PFSK-1 (cell line): ENCODE data around the gene PIGM.

ENCODE experiments used
- POLR2AphosphoS5 ChIP-seq: IDR thresholded peaks from 2 replicates; pipeline ENCODE4 v1.6.1; 2012; ENCODE audit warnings: low read depth, mild to moderate bottlenecking, control low read depth, low read length, moderate library complexity
- SIN3A ChIP-seq: IDR thresholded peaks from 2 replicates; pipeline ENCODE4 v1.6.1; 2012; ENCODE audit warnings: mild to moderate bottlenecking, low read length, moderate library complexity, borderline replicate concordance; ENCODE audit not compliant: insufficient read depth
- TF ChIP-seq, protein P1 (sequence below), 2 experiments: IDR thresholded peaks; 2 replicates each; pipeline versions ENCODE4 v1.6.1 to v1.8.0; 2011 to 2012; ENCODE audit warnings: low read depth in 2 of 2, low read length in 2 of 2, control low read depth in 1 of 2, inconsistent platforms in 1 of 2, mild to moderate bottlenecking in 1 of 2, moderate library complexity in 1 of 2; ENCODE audit not compliant: insufficient read depth in 1 of 2

DNA sequence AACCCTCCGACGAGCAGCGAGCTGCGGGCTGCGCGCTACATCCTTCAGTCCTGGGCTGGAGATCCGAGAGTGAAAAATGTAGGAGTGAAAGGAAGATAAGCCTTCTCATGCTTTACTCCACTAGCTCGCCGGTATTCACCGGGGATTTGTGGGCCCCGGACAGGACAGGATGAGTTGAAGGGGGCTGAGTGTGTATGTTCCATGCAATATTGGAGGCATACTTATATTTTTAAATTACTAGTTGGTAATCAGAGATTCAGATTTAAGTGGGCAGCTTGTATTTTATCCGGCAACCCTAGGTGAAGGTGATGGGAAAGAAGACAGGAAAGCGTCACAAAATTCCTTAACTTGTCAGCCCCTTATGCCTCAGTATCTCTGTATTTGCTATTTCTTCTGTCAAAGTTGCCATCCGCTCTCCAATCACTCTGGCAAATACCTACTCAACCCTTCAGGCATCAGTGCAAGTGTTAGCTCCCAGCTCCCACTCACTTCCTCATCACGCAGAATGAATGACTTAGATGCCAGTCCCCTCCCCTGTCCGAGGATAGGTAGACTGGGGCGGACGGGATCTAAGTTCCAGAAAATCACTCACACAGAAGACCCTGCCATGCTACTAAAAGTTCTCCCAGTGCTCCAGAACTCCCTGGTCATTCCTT, 503 bp upstream of the PIGM start:
- TF ChIP-seq POLR2AphosphoS5: no peak
- TF ChIP-seq, protein P1, sequence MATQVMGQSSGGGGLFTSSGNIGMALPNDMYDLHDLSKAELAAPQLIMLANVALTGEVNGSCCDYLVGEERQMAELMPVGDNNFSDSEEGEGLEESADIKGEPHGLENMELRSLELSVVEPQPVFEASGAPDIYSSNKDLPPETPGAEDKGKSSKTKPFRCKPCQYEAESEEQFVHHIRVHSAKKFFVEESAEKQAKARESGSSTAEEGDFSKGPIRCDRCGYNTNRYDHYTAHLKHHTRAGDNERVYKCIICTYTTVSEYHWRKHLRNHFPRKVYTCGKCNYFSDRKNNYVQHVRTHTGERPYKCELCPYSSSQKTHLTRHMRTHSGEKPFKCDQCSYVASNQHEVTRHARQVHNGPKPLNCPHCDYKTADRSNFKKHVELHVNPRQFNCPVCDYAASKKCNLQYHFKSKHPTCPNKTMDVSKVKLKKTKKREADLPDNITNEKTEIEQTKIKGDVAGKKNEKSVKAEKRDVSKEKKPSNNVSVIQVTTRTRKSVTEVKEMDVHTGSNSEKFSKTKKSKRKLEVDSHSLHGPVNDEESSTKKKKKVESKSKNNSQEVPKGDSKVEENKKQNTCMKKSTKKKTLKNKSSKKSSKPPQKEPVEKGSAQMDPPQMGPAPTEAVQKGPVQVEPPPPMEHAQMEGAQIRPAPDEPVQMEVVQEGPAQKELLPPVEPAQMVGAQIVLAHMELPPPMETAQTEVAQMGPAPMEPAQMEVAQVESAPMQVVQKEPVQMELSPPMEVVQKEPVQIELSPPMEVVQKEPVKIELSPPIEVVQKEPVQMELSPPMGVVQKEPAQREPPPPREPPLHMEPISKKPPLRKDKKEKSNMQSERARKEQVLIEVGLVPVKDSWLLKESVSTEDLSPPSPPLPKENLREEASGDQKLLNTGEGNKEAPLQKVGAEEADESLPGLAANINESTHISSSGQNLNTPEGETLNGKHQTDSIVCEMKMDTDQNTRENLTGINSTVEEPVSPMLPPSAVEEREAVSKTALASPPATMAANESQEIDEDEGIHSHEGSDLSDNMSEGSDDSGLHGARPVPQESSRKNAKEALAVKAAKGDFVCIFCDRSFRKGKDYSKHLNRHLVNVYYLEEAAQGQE (IDR thresholded peaks at IDR 0.05; ENCODE audit: insufficient read depth in 1 of 2, low read depth in 2 of 2, low read length in 2 of 2): no peak
- TF ChIP-seq SIN3A: no peak
